ENCODE measurements around the gene PTX4.

PTX4 gene

GRCh38 chr16:1488619-1489018, at the start of gene PTX4:
PTX4 (minus strand) TSS chr16:1488944; CDS start chr16:1488909, 35 bp downstream.
- TF ChIP-seq, protein P1, sequence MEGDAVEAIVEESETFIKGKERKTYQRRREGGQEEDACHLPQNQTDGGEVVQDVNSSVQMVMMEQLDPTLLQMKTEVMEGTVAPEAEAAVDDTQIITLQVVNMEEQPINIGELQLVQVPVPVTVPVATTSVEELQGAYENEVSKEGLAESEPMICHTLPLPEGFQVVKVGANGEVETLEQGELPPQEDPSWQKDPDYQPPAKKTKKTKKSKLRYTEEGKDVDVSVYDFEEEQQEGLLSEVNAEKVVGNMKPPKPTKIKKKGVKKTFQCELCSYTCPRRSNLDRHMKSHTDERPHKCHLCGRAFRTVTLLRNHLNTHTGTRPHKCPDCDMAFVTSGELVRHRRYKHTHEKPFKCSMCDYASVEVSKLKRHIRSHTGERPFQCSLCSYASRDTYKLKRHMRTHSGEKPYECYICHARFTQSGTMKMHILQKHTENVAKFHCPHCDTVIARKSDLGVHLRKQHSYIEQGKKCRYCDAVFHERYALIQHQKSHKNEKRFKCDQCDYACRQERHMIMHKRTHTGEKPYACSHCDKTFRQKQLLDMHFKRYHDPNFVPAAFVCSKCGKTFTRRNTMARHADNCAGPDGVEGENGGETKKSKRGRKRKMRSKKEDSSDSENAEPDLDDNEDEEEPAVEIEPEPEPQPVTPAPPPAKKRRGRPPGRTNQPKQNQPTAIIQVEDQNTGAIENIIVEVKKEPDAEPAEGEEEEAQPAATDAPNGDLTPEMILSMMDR (IDR thresholded peaks at IDR 0.05; ENCODE audit: extremely low read depth, insufficient read depth, missing control alignments): no peak
- no peak for DNase-seq (ENCODE audit: low spot score)
- in situ Hi-C loops (cut with MboI; ENCODE audit: low pct_unique_long_range_greater_than_20kb, low sequenced_read_pairs, unreplicated experiment): no loop called here

DNA sequence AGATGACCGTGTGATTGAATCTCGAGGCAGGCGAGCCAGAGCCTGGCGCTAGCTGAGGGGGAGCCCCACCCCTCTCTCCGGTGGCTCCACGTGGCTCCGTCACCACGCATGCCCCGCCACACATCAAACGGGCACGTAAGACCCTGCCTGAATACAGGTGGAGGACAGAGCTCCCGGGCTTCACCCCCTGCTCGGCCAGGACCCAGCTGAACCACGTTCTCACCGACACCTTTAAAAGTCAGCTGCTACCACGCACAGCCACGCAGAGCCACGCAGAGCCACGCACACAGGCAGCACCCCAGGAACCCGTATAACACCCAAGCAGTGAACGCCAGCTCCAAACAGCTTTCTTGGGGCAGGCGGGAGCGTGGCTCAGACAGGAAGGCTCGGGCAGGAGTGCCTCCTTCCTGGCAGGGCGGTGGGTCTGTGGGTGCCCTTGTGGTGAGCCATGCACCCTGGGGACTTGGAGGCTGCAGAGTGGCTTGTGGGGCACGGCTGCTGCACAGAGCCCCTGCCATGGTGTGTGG, 49.1 kb upstream of the PTX4 start:
- no peak for DNase-seq (ENCODE audit: low spot score)
- in situ Hi-C loops (cut with MboI; ENCODE audit: low pct_unique_long_range_greater_than_20kb, low sequenced_read_pairs, unreplicated experiment): no loop called here
- TF ChIP-seq, protein P1 (IDR thresholded peaks at IDR 0.05; ENCODE audit: extremely low read depth, insufficient read depth, missing control alignments): no peak

GRCh38 chr16:1537138-1537577, 48.4 kb upstream of the PTX4 start:
- in situ Hi-C loops (cut with MboI; ENCODE audit: low pct_unique_long_range_greater_than_20kb, low sequenced_read_pairs, unreplicated experiment): no loop called here
- no peak for DNase-seq (ENCODE audit: low spot score)
- TF ChIP-seq, protein P1 (IDR thresholded peaks at IDR 0.05; ENCODE audit: extremely low read depth, insufficient read depth, missing control alignments): no peak

- TF ChIP-seq, protein P1 (IDR thresholded peaks at IDR 0.05; ENCODE audit: extremely low read depth, insufficient read depth, missing control alignments): no peak
- in situ Hi-C loops (cut with MboI; ENCODE audit: low pct_unique_long_range_greater_than_20kb, low sequenced_read_pairs, unreplicated experiment): no loop called here
- DNase-seq (ENCODE audit: low spot score): no peak
Observed at GRCh38 chr16:1536601-1537000, 47.9 kb upstream of the PTX4 start.

- in situ Hi-C loops (cut with MboI; ENCODE audit: low pct_unique_long_range_greater_than_20kb, low sequenced_read_pairs, unreplicated experiment): no loop called here
- TF ChIP-seq, protein P1 (IDR thresholded peaks at IDR 0.05; ENCODE audit: extremely low read depth, insufficient read depth, missing control alignments): no peak
Observed at GRCh38 chr16:1535391-1536291, 46.9 kb upstream of the PTX4 start.

DNA sequence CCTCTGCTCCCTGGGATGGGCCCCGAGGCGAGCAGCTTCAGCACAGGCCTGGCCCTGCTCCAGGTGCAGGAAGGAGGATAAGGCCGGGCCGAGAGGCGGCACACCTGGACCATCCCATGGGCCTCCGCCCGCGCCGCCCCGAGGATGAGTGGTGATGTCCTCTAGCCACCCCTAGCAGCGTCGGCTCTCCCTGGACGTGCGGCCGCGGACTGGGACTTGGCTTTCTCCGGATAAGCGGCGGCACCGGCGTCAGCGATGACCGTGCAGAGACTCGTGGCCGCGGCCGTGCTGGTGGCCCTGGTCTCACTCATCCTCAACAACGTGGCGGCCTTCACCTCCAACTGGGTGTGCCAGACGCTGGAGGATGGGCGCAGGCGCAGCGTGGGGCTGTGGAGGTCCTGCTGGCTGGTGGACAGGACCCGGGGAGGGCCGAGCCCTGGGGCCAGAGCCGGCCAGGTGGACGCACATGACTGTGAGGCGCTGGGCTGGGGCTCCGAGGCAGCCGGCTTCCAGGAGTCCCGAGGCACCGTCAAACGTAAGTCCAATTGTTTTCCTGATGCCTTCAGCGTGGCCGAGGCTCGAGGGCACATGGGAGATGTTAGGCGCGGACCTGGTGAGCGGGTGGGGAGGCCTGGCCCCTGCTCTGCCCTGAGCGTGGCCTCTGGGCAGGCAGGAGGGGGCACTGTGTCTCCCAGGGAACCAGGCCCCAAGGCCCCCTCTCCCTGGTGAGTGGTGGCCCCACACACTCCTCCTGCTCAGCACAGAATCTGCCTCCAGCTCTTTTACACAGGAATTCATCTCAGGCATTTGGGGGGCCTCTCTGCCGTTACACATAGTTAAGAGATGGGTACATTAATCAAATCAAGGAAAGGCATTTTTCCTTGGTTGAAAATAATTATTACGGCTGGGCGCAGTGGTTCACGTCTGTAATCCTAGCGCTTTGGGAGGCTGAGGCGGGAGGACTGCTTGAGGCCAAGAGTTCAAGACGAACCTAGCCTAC, 45.6 kb upstream of the PTX4 start:
- TF ChIP-seq, protein P1 (IDR thresholded peaks at IDR 0.05; ENCODE audit: extremely low read depth, insufficient read depth, missing control alignments): no peak
- DNase-seq (ENCODE audit: low spot score): no peak
- in situ Hi-C loops (cut with MboI; ENCODE audit: low pct_unique_long_range_greater_than_20kb, low sequenced_read_pairs, unreplicated experiment): no loop called here

More at GRCh38 chr16:1535391-1536291, 46.9 kb upstream of the PTX4 start:
- DNase-seq (ENCODE audit: low spot score): no peak

Data from GM13977 (cell line).